WTC11 (cell line): ENCODE results near the gene NAV2. TPM values are rescaled to one million over a fixed set of nuclear protein-coding genes. Genes with fewer than 3 reads are reported as not detected.
A peak's percentile ranks its signal among the peaks of the same experiment; 100 is the strongest.

Experiments used
- ATAC-seq: fragments of 200-7000 bp; cut with Tn5 transposase; 2 replicates; pipeline ENCODE4 v1.10.0; 2021; ENCODE audit warnings: mild to moderate bottlenecking, moderate library complexity
- CTCF ChIA-PET: fragments of 300-600 bp; sonication (Branson Sonifier 250); formaldehyde crosslinking; loops from one replicate; lab custom pipeline; 2021; ENCODE audit warnings: antibody characterized with exemption; lab: Charles Lee
- POLR2A ChIA-PET: fragments of 350-600 bp; sonication (Branson Sonifier 250); formaldehyde crosslinking; loops from one replicate; lab custom pipeline; 2021; ENCODE audit warnings: antibody characterized with exemption; lab: Charles Lee
- DNase-seq: peaks from one replicate; pipeline ENCODE4 v3.0.0; 2021; ENCODE audit warnings: low spot score
- H3K27ac Mint-ChIP-seq: 2 replicates; pipeline ENCODE4 v1.8.0; 2021; ENCODE audit warnings: mixed read lengths
- H3K27me3 Mint-ChIP-seq: 2 replicates; pipeline ENCODE4 v1.8.0; 2021; ENCODE audit warnings: low read depth, mild to moderate bottlenecking, moderate library complexity, mixed read lengths
- H3K36me3 Mint-ChIP-seq: 2 replicates; pipeline ENCODE4 v1.8.0; 2021; ENCODE audit warnings: mixed read lengths
- H3K4me1 Mint-ChIP-seq: 2 replicates; pipeline ENCODE4 v1.8.0; 2022; ENCODE audit warnings: mixed read lengths
- H3K4me3 Mint-ChIP-seq: 2 replicates; pipeline ENCODE4 v1.8.0; 2021; ENCODE audit warnings: mild to moderate bottlenecking, moderate library complexity, mixed read lengths
- H3K9me3 Mint-ChIP-seq: 2 replicates; pipeline ENCODE4 v1.8.0; 2021; ENCODE audit warnings: mixed read lengths
- CREM ChIP-seq: sonication (generic); formaldehyde crosslinking; IDR thresholded peaks from 2 replicates; pipeline ENCODE4 v1.8.1; 2022; ENCODE audit warnings: mild to moderate bottlenecking, missing genetic modification reagents, moderate library complexity
- ELF4 ChIP-seq: sonication (generic); formaldehyde crosslinking; IDR thresholded peaks from 2 replicates; pipeline ENCODE4 v1.8.1; 2022; ENCODE audit warnings: low read depth, mild to moderate bottlenecking, moderate library complexity, missing genetic modification reagents
- EMX1 ChIP-seq: fragments of 250-450 bp; sonication (Bioruptor Pico); IDR thresholded peaks from 2 replicates; pipeline ENCODE4 v1.8.0; 2021; ENCODE audit warnings: mild to moderate bottlenecking
- ESRRA ChIP-seq: sonication (generic); formaldehyde crosslinking; IDR thresholded peaks from 2 replicates; pipeline ENCODE4 v1.8.1; 2022; ENCODE audit warnings: mild to moderate bottlenecking, missing genetic modification reagents, borderline replicate concordance
- FOXK1 ChIP-seq: sonication (generic); formaldehyde crosslinking; IDR thresholded peaks from 2 replicates; pipeline ENCODE4 v1.8.0; 2022; ENCODE audit warnings: mild to moderate bottlenecking, moderate library complexity, missing genetic modification reagents
- GABPB1 ChIP-seq: sonication (generic); formaldehyde crosslinking; IDR thresholded peaks from 2 replicates; pipeline ENCODE4 v1.8.1; 2023; ENCODE audit warnings: mild to moderate bottlenecking, missing genetic modification reagents
- JUN ChIP-seq: sonication (generic); formaldehyde crosslinking; IDR thresholded peaks from 2 replicates; pipeline ENCODE4 v1.8.0; 2023; ENCODE audit warnings: mild to moderate bottlenecking, missing genetic modification reagents
- RELA ChIP-seq: sonication (generic); formaldehyde crosslinking; IDR thresholded peaks from 2 replicates; pipeline ENCODE4 v1.8.1; 2022; ENCODE audit warnings: missing genetic modification reagents, mild to moderate bottlenecking, borderline replicate concordance
- SMAD4 ChIP-seq: sonication (generic); formaldehyde crosslinking; IDR thresholded peaks from 2 replicates; pipeline ENCODE4 v1.8.0; 2022; ENCODE audit warnings: mild to moderate bottlenecking, missing genetic modification reagents
- ZBTB21 ChIP-seq: sonication (generic); formaldehyde crosslinking; IDR thresholded peaks from 2 replicates; pipeline ENCODE4 v1.8.1; 2023; ENCODE audit warnings: mild to moderate bottlenecking, missing genetic modification reagents, borderline replicate concordance
- ZNF219 ChIP-seq: sonication (generic); formaldehyde crosslinking; IDR thresholded peaks from 2 replicates; pipeline ENCODE4 v1.8.0; 2023; ENCODE audit warnings: missing genetic modification reagents, mild to moderate bottlenecking, borderline replicate concordance
- ZNF232 ChIP-seq: sonication (generic); formaldehyde crosslinking; IDR thresholded peaks from 2 replicates; pipeline ENCODE4 v1.8.0; 2022; ENCODE audit warnings: mild to moderate bottlenecking, missing genetic modification reagents
- ZNF317 ChIP-seq: sonication (generic); formaldehyde crosslinking; IDR thresholded peaks from 2 replicates; pipeline ENCODE4 v1.8.1; 2023; ENCODE audit warnings: low read depth, mild to moderate bottlenecking, moderate library complexity, missing genetic modification reagents, borderline replicate concordance
- ZNF423 ChIP-seq: fragments of 250-450 bp; sonication (Bioruptor Pico); IDR thresholded peaks from 2 replicates; pipeline ENCODE4 v2.1.2; 2022; ENCODE audit warnings: mild to moderate bottlenecking, moderate library complexity
- total RNA-seq: library from RNA; stranded (reverse); gene quantifications from 3 replicates; pipeline ENCODE4 v1.2.3, GENCODE V29; 2021
- TF ChIP-seq, protein P1 (sequence below): sonication (generic); formaldehyde crosslinking; IDR thresholded peaks from 2 replicates; pipeline ENCODE4 v1.8.1; 2023; ENCODE audit warnings: mild to moderate bottlenecking, missing genetic modification reagents, moderate library complexity
- TF ChIP-seq, protein P2 (sequence below): fragments of 250-450 bp; sonication (Bioruptor Pico); IDR thresholded peaks from 2 replicates; pipeline ENCODE4 v1.9.0; 2021; ENCODE audit warnings: mild to moderate bottlenecking
- TF ChIP-seq, protein P3 (sequence below): sonication (generic); formaldehyde crosslinking; IDR thresholded peaks from 2 replicates; pipeline ENCODE4 v1.8.0; 2023; ENCODE audit warnings: missing genetic modification reagents
- TF ChIP-seq, protein P4 (sequence below): sonication (generic); formaldehyde crosslinking; IDR thresholded peaks from 2 replicates; pipeline ENCODE4 v1.8.0; 2022; ENCODE audit warnings: mild to moderate bottlenecking, missing genetic modification reagents
- TF ChIP-seq, protein P5 (sequence below): sonication (generic); formaldehyde crosslinking; IDR thresholded peaks from 2 replicates; pipeline ENCODE4 v1.8.0; 2022; ENCODE audit warnings: mild to moderate bottlenecking, missing genetic modification reagents
- TF ChIP-seq, protein P6 (sequence below): sonication (generic); formaldehyde crosslinking; conservative IDR thresholded peaks from 2 replicates; pipeline ENCODE4 v1.8.1; 2022; ENCODE audit warnings: mild to moderate bottlenecking, missing genetic modification reagents
- TF ChIP-seq, protein P7 (sequence below): sonication (generic); formaldehyde crosslinking; IDR thresholded peaks from 2 replicates; pipeline ENCODE4 v1.8.0; 2022; ENCODE audit warnings: missing genetic modification reagents

The NAV2 gene
- total RNA-seq, 1 experiment from 2014 or later: 42.8 TPM

DNA sequence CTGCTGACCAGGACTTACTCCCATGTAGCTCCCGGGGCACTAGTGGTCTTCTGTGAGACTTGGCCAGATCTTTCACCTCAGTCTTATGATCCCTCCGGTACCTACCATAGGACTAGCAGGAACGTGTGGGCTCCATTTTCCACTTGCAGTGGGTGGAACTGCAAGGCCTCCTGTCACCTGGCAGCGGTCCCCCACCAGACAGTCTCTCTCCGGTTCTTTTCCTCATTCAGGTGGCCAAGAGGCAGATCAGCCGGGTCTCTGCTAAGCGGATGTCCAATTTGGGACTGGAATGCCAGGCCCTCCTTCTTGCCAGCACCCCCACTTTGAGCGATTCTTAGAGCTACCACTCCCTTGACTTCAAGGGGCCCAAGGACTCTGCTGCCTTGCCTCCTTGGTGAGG, 158.9 kb downstream of the NAV2 start:
- Mint-ChIP-seq H3K4me3 (no peak overlapping the region), H3K36me3 (peaks cover 8% of the 10 kb centered on the region), H3K27ac (peak overlapping the region; percentile 66), H3K9me3 (no peaks in the 10 kb centered on the region), H3K27me3 (no peaks in the 10 kb centered on the region), H3K4me1 (peaks cover 77% of the 10 kb centered on the region)
- ATAC-seq (no peak), DNase-seq (no peak)
- CTCF ChIA-PET: interaction anchor here (1.0 to 1.3 kb wide), 2 partner anchors 14 to 32 kb away, joined by 3 to 12 read pairs; no protein-coding TSS in a partner anchor
- POLR2A ChIA-PET: interaction anchor here (0.6 kb wide), 1 partner anchor 28 kb away, joined by 3 read pairs; no protein-coding TSS in a partner anchor
- no peak for TF ChIP-seq EMX1 (CRISPR knock-in tag)
- TF ChIP-seq, protein P1, sequence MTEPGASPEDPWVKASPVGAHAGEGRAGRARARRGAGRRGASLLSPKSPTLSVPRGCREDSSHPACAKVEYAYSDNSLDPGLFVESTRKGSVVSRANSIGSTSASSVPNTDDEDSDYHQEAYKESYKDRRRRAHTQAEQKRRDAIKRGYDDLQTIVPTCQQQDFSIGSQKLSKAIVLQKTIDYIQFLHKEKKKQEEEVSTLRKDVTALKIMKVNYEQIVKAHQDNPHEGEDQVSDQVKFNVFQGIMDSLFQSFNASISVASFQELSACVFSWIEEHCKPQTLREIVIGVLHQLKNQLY: no peak
- no peak for TF ChIP-seq FOXK1 (CRISPR knock-in tag)
- no peak for TF ChIP-seq SMAD4 (CRISPR knock-in tag)
- no peak for TF ChIP-seq ZNF219 (CRISPR knock-in tag)
- no peak for TF ChIP-seq ELF4 (CRISPR knock-in tag)
- TF ChIP-seq RELA: no peak
- no peak for TF ChIP-seq JUN (CRISPR knock-in tag)
- TF ChIP-seq, protein P2, sequence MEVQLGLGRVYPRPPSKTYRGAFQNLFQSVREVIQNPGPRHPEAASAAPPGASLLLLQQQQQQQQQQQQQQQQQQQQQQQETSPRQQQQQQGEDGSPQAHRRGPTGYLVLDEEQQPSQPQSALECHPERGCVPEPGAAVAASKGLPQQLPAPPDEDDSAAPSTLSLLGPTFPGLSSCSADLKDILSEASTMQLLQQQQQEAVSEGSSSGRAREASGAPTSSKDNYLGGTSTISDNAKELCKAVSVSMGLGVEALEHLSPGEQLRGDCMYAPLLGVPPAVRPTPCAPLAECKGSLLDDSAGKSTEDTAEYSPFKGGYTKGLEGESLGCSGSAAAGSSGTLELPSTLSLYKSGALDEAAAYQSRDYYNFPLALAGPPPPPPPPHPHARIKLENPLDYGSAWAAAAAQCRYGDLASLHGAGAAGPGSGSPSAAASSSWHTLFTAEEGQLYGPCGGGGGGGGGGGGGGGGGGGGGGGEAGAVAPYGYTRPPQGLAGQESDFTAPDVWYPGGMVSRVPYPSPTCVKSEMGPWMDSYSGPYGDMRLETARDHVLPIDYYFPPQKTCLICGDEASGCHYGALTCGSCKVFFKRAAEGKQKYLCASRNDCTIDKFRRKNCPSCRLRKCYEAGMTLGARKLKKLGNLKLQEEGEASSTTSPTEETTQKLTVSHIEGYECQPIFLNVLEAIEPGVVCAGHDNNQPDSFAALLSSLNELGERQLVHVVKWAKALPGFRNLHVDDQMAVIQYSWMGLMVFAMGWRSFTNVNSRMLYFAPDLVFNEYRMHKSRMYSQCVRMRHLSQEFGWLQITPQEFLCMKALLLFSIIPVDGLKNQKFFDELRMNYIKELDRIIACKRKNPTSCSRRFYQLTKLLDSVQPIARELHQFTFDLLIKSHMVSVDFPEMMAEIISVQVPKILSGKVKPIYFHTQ (CRISPR knock-in tag): no peak
- TF ChIP-seq, protein P3, sequence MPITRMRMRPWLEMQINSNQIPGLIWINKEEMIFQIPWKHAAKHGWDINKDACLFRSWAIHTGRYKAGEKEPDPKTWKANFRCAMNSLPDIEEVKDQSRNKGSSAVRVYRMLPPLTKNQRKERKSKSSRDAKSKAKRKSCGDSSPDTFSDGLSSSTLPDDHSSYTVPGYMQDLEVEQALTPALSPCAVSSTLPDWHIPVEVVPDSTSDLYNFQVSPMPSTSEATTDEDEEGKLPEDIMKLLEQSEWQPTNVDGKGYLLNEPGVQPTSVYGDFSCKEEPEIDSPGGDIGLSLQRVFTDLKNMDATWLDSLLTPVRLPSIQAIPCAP (CRISPR knock-in tag): no peak
- TF ChIP-seq GABPB1: no peak
- TF ChIP-seq, protein P4, sequence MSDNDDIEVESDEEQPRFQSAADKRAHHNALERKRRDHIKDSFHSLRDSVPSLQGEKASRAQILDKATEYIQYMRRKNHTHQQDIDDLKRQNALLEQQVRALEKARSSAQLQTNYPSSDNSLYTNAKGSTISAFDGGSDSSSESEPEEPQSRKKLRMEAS: no peak
- TF ChIP-seq, protein P5, sequence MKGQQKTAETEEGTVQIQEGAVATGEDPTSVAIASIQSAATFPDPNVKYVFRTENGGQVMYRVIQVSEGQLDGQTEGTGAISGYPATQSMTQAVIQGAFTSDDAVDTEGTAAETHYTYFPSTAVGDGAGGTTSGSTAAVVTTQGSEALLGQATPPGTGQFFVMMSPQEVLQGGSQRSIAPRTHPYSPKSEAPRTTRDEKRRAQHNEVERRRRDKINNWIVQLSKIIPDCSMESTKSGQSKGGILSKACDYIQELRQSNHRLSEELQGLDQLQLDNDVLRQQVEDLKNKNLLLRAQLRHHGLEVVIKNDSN (CRISPR knock-in tag): no peak
- no peak for TF ChIP-seq ZBTB21 (CRISPR knock-in tag)
- TF ChIP-seq, protein P6, sequence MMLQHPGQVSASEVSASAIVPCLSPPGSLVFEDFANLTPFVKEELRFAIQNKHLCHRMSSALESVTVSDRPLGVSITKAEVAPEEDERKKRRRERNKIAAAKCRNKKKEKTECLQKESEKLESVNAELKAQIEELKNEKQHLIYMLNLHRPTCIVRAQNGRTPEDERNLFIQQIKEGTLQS (CRISPR knock-in tag): no peak
- TF ChIP-seq ZNF317 (CRISPR knock-in tag): no peak
- no peak for TF ChIP-seq ZNF232 (CRISPR knock-in tag)
- no peak for TF ChIP-seq CREM (CRISPR knock-in tag)

DNA sequence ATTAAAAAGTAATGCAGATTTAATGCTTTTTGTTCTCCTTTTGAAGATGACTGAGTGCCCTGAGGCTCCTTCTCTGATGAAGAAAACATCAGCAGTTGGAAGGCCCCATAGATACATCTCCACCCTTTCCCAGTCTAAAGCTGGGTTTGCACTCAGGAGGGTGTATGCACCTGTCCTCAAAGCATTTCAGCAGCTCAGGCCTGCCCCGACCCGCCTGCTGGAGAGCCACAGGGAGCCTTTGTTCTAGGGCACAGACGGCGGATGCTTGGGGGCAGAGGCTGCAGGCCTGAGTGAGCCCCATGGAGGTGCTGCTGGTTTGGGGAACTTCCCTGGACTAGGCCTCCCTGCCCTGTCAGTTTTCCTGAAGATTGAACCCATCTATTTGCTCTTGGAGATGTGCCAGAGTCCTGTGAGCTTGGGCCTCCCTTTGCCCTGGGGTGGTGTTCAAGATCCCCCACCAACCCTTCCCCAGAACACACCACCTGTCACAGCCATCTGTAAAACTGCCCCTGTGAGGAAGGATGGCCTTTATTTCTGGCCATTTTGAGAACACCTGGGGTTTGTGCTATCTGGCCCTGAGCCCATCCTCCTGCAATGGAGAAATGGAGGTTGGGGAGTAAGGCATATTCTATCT, 160.0 kb downstream of the NAV2 start:
- peaks cover 8% of the 10 kb centered on the region for H3K36me3 Mint-ChIP-seq
- H3K27me3 Mint-ChIP-seq: no peaks in the 10 kb centered on the region
- CTCF ChIA-PET: interaction anchor here (1.0 to 1.3 kb wide), 4 partner anchors 13 to 308 kb away, joined by 3 to 12 read pairs (median 5); no protein-coding TSS in a partner anchor
- H3K4me1 Mint-ChIP-seq: peaks cover 66% of the 10 kb centered on the region
- peak; percentile 68 for DNase-seq
- H3K27ac Mint-ChIP-seq: peak overlapping the region; percentile 84
- H3K4me3 Mint-ChIP-seq: no peak overlapping the region
- ATAC-seq: peak; percentile 87
- H3K9me3 Mint-ChIP-seq: no peaks in the 10 kb centered on the region
- TF ChIP-seq ESRRA (no peak), ZNF232 (CRISPR knock-in tag) (peak; percentile 46; the same call in 1 of the 2 replicates), ZNF423 (CRISPR knock-in tag) (peak; percentile 65; the same call in 1 of the 2 replicates)
- TF ChIP-seq, protein P7, sequence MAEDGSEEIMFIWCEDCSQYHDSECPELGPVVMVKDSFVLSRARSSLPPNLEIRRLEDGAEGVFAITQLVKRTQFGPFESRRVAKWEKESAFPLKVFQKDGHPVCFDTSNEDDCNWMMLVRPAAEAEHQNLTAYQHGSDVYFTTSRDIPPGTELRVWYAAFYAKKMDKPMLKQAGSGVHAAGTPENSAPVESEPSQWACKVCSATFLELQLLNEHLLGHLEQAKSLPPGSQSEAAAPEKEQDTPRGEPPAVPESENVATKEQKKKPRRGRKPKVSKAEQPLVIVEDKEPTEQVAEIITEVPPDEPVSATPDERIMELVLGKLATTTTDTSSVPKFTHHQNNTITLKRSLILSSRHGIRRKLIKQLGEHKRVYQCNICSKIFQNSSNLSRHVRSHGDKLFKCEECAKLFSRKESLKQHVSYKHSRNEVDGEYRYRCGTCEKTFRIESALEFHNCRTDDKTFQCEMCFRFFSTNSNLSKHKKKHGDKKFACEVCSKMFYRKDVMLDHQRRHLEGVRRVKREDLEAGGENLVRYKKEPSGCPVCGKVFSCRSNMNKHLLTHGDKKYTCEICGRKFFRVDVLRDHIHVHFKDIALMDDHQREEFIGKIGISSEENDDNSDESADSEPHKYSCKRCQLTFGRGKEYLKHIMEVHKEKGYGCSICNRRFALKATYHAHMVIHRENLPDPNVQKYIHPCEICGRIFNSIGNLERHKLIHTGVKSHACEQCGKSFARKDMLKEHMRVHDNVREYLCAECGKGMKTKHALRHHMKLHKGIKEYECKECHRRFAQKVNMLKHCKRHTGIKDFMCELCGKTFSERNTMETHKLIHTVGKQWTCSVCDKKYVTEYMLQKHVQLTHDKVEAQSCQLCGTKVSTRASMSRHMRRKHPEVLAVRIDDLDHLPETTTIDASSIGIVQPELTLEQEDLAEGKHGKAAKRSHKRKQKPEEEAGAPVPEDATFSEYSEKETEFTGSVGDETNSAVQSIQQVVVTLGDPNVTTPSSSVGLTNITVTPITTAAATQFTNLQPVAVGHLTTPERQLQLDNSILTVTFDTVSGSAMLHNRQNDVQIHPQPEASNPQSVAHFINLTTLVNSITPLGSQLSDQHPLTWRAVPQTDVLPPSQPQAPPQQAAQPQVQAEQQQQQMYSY (CRISPR knock-in tag): no peak
- POLR2A ChIA-PET: no interaction called here
